ENCODE data around the gene AGK.
"Not testable (repeated sequence)": the region's sequence is repeated elsewhere in the genome, so short reads cannot be mapped to it uniquely, and the experiment has no call there.

AGK gene

GRCh38 chr7:141588912-141589311 is 37.7 kb downstream of the AGK start:
- DNase-seq, result no peak

- no peak for DNase-seq
Measured at GRCh38 chr7:141590071-141590470, 38.9 kb downstream of the AGK start.

- no peak for DNase-seq
Measured at GRCh38 chr7:141590666-141591065, 39.5 kb downstream of the AGK start.

DNA sequence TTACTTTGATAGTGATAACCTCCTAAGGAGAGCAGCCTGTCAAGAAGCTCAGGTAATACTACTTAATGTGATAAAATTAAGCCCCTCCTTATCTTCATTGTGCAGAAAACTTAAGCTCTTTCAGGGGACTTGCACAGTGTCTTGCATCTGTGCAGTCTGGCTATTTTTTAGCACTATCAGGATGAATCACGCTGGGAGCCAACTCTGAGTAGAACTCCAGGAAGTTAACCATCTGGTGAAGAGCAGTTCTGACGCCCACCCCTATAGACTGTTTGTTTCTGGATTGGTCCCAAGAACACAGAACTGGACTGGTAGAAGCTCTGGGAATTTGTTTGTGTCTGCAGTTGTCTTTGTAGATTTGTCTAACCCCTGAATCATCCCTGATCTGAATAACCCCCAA is 41.9 kb downstream of the AGK start:
- DNase-seq, result no peak

- DNase-seq, result no peak
Measured at GRCh38 chr7:141597966-141598365, 46.8 kb downstream of the AGK start.

GRCh38 chr7:141598408-141598807 is 47.2 kb downstream of the AGK start:
- no peak for DNase-seq

DNA sequence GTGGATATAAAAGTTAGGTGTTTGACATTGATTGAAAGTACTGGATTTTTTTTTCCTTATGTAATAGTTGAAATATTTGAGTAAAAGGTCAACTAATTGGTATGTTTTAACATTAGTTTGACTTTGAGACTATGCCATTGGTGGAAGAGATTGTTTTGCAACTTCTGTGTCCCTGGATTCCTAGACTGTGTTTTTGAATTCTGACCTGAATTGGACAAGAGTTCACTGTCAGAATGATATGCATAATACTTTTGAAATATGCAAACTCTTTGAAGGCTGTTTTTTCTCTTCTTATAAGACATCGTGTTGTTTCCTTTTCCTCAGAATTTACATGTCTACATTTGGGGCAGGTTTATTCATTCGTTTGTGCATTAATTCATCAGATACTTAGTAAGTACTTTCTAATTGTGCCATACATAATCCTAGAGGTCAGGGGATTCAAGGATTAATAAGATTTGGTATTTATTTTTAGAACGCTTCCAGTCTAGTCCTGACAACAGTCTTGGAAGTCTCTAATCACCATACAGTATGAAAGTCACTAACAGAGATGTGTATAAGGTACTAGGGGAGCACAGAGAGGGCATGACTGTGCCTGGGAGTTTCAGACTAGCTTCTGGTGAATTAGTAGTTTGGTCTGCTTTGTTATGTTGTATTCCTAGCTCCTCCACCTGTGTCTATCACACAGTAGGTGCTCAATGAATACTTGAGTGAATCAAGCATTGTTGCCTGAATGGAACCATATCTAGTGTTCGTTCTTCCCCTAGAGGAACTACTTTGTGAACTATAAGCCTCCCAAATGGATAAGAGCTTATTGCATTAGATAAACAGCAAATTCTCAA is 49.2 kb downstream of the AGK start:
- no peak for DNase-seq

DNA sequence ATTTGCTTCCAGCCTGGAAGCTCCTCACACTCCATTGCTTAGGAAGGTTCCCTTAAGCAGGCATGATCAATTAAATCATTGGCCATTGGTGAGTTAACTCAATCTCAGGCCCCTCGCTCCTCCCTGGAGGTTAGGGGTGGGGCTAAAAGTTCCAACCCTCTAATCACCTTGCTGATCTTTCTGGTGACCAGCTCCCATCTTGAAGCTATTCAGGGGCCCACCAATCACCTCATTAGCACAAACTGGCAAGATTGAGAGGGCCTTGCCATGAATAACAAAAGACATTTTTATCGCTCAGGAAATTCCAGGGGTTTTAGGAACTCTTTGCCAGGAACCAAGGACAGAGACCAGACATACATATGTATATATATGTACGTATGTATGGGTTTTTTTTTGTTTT is 58.4 kb downstream of the AGK start:
- no peak for DNase-seq

DNA sequence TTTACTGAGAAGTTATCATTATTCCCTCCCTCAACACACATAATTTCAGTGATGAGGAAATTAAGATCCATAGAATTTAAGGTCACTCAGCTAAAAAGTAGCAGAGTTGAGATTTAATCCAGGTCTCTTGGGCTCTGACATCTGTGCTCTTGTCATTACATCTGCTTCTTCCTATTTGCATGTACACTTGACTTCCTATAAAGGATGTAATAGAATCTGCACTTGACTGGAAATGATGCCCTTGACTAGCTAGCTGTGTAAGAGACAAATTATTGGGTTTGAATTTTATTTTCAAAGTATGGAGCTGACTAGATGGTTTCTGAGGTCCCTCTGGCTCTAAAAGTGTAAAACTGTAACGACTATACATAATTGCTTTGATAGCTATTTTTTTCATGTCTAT is 59.5 kb downstream of the AGK start:
- peak; percentile 77 for DNase-seq

GRCh38 chr7:141612861-141613260 is 61.7 kb downstream of the AGK start:
- no peak for DNase-seq

GRCh38 chr7:141617280-141617679 is 66.1 kb downstream of the AGK start:
- no peak for DNase-seq

DNA sequence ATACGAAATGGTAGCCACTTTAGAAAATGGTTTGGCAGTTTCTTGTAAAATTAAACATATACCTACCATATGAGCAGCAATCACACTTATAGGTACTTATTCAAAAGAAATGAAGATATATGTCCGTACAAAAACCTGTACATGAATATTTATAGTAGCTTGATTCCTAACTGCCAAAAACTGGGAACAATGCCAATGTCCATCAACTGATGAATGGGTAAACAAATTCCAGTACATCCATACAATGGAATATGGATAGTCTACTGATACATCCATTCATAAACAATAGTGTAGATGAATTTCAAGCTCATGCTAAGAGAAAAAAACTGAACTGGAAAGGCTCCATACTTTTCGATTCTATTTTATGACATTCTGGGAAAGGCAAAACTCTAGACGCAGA is 68.5 kb downstream of the AGK start:
- DNase-seq, result no peak

GRCh38 chr7:141624763-141625162 is 73.6 kb downstream of the AGK start:
- DNase-seq, result no peak

GRCh38 chr7:141630621-141631020 is 79.4 kb downstream of the AGK start:
- DNase-seq, result peak; percentile 98

DNA sequence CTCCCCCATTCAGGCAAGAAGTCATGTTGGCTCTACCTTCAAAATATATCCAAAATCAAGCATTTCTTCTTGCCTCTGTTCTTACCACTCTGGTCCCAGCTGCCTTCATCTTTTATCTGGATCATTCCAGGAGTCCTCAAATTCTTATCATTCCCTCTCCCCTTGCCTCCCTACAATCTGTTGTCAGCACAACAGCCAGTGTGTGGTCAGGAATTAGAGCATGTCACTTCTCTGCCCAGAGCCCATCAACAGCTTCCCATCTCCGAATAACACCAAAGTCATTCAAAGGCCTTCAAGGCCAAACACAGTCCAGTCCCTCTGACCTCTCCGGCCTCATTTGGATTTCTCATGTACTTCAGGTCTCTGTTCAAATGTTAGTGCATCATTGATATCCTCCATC is 80.3 kb downstream of the AGK start:
- DNase-seq, result no peak

DNA sequence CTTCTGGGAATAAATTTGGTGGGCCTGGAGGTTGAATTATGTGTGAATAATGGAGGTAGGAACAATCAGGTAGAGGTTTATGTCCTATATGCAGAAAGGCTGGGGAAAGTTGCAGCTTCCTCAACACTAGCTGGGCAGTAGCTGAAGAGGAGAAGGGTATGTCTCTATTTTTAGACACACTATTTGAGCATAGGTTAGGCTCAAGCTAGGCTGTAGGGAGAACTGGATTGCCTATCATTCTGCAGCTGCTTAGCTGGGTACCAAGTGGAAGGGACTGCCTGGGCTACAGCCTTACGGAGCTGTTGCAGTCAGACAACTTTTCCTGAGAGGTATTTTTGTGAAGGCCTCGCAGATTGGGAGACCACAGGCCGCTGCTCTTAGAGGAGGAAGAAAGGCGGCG is 82.9 kb downstream of the AGK start:
- no peak for DNase-seq

DNA sequence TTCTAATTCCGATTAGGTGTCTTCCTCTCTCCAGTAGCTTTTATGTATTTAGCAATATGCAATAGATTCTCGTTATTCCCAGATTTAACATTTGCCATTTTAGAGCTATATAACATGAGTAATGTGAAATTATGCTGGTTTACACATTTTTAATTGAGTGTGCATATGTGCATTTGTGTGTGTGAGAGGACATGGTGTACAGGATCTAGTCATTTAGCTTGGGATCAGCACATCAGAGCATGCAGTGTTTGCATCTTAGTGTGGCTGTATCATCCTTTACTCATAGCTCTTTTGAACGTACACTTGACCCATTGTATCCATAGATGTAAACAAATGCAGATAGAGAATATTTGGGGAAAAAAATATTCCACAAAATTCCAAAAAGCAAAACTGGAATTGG is 84.8 kb downstream of the AGK start:
- DNase-seq, result no peak

- DNase-seq, result no peak
Measured at GRCh38 chr7:141640239-141640840, 89.1 kb downstream of the AGK start.

GRCh38 chr7:141641876-141642275 is 90.7 kb downstream of the AGK start:
- DNase-seq, result no peak

DNA sequence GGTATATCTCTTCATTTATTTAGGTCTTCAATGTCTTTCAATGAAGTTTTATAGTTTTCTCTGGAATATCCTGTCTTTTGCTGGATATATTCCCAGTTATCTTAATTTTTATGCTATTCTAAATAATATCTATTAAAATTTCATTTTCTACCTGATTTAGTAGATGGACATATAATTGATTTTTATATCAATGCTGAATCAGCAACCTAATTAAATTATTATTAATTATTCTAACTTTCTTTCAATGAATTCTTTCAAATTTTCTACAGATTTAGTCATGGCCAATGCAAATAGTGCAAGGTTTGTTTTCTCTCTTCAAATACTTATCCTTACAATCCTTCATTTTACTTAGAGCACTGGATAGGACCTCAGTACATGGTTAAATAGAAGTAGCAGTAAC is 94.0 kb downstream of the AGK start:
- DNase-seq, result no peak

GRCh38 chr7:141646826-141647480 is 95.7 kb downstream of the AGK start:
- DNase-seq, result no peak

DNA sequence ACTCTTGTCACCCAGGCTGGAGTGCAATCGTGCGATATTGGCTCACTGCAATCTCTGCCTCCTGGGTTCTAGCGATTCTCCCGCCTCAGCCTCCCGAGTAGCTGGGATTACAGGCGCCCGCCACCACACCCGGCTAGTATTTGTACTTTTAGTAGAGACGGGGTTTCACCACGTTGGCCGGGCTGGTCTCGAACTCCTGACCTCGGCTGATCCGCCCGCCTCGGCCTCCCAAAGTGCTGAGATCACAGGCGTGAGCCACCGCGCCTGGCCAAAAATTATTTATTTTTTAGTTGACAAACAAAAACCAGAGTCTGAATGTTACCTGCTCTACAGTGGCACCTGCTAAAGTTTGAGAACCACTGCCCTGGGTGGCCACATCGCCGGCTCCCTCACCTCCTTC is 96.5 kb downstream of the AGK start:
- not testable (repeated sequence) for DNase-seq

GRCh38 chr7:141648276-141649114 is 97.3 kb downstream of the AGK start:
- no peak for DNase-seq
